Kasumi-1 (cell line): ENCODE measurements around the gene PAQR5.
"Not testable (repeated sequence)": the region's sequence is repeated elsewhere in the genome, so short reads cannot be mapped to it uniquely, and the experiment has no call there.

Experiments
- DNase-seq, 2 experiments: peaks; one replicate each; lab custom pipeline; 2025; lab: John Stamatoyannopoulos, UW

Gene PAQR5

GRCh38 chr15:69316291-69316690 is 17.6 kb downstream of the PAQR5 start:
- DNase-seq, result no peak

GRCh38 chr15:69317392-69317841 is 18.7 kb downstream of the PAQR5 start:
- DNase-seq, result no peak

- no peak for DNase-seq
Measured at GRCh38 chr15:69318033-69318432, 19.3 kb downstream of the PAQR5 start.

GRCh38 chr15:69319384-69320375 is 21.0 kb downstream of the PAQR5 start:
- DNase-seq, result no peak

GRCh38 chr15:69320977-69321554 is 22.4 kb downstream of the PAQR5 start:
- no peak for DNase-seq

- no peak for DNase-seq
Measured at GRCh38 chr15:69323893-69324430, 25.2 kb downstream of the PAQR5 start.

- DNase-seq, result no peak
Measured at GRCh38 chr15:69324565-69324964, 25.9 kb downstream of the PAQR5 start.

- no peak for DNase-seq
Measured at GRCh38 chr15:69325456-69325971, 26.8 kb downstream of the PAQR5 start.

- DNase-seq, result no peak
Measured at GRCh38 chr15:69328080-69328479, 29.4 kb downstream of the PAQR5 start.

- DNase-seq, result no peak
Measured at GRCh38 chr15:69328739-69329138, 30.0 kb downstream of the PAQR5 start.

- DNase-seq, result no peak
Measured at GRCh38 chr15:69337138-69337537, 38.4 kb downstream of the PAQR5 start.

- DNase-seq, result no peak
Measured at GRCh38 chr15:69338535-69339213, 40.0 kb downstream of the PAQR5 start.

- not testable (repeated sequence) for DNase-seq
Measured at GRCh38 chr15:69339214-69339543, 40.5 kb downstream of the PAQR5 start.

- no peak for DNase-seq
Measured at GRCh38 chr15:69340243-69340900, 41.7 kb downstream of the PAQR5 start.

- no peak for DNase-seq
Measured at GRCh38 chr15:69341356-69341755, 42.6 kb downstream of the PAQR5 start.

- no peak for DNase-seq
Measured at GRCh38 chr15:69342460-69343076, 43.9 kb downstream of the PAQR5 start.

GRCh38 chr15:69343133-69343532 is 44.4 kb downstream of the PAQR5 start:
- no peak for DNase-seq

- no peak for DNase-seq
Measured at GRCh38 chr15:69344238-69344637, 45.5 kb downstream of the PAQR5 start.

GRCh38 chr15:69346112-69346511 is 47.4 kb downstream of the PAQR5 start:
- DNase-seq, result no peak

GRCh38 chr15:69351333-69351732 is 52.6 kb downstream of the PAQR5 start:
- DNase-seq, result no peak

GRCh38 chr15:69351884-69352283 is 53.2 kb downstream of the PAQR5 start:
- no peak for DNase-seq
